GM23338 (cell line): ENCODE data around the gene GLB1L. TPM values are rescaled to one million over a fixed set of nuclear protein-coding genes. Genes with fewer than 3 reads are reported as not detected.

Source experiments
- ATAC-seq: fragments of 200-7000 bp; cut with Tn5 transposase; 3 replicates; pipeline ENCODE4 v1.9.1; 2020
- DNase-seq: peaks from one replicate; pipeline ENCODE4 v3.0.0-alpha.2; 2015; ENCODE audit warnings: low spot score
- H2AFZ ChIP-seq: fragments of 200-600 bp; sonication (generic); 2 replicates; pipeline ENCODE4 v1.8.0; 2016; ENCODE audit warnings: antibody characterized with exemption, mild to moderate bottlenecking, moderate library complexity
- H3F3A ChIP-seq: fragments of 200-600 bp; sonication (generic); replicated peaks from 2 replicates; pipeline ENCODE4 v1.8.0; 2017; ENCODE audit warnings: antibody characterized with exemption, mixed run types, low read depth
- H3K27ac ChIP-seq: fragments of 200-600 bp; sonication (generic); 2 replicates; pipeline ENCODE4 v1.6.1; 2016; ENCODE audit warnings: low read depth
- H3K27me3 ChIP-seq: fragments of 200-600 bp; sonication (generic); 2 replicates; pipeline ENCODE4 v1.8.0; 2016; ENCODE audit warnings: mild to moderate bottlenecking, mixed run types, moderate library complexity; ENCODE audit not compliant: insufficient read depth
- H3K36me3 ChIP-seq: fragments of 200-600 bp; sonication (generic); 2 replicates; pipeline ENCODE4 v1.8.0; 2016; ENCODE audit warnings: mild to moderate bottlenecking; ENCODE audit not compliant: insufficient read depth
- H3K4me1 ChIP-seq: fragments of 200-600 bp; sonication (generic); 2 replicates; pipeline ENCODE4 v1.8.0; 2016; ENCODE audit warnings: mild to moderate bottlenecking, moderate library complexity; ENCODE audit not compliant: insufficient read depth
- H3K4me2 ChIP-seq: fragments of 200-600 bp; sonication (generic); 2 replicates; pipeline ENCODE4 v1.7.1; 2017; ENCODE audit warnings: mixed run types
- H3K4me3 ChIP-seq: fragments of 200-600 bp; sonication (generic); 2 replicates; pipeline ENCODE4 v1.6.1; 2016; ENCODE audit warnings: mixed run types
- H3K79me2 ChIP-seq: fragments of 200-600 bp; sonication (generic); replicated peaks from 2 replicates; pipeline ENCODE4 v1.8.0; 2017; ENCODE audit warnings: mild to moderate bottlenecking; ENCODE audit not compliant: insufficient read depth
- H3K9me2 ChIP-seq: fragments of 200-600 bp; sonication (generic); 2 replicates; pipeline ENCODE4 v1.8.0; 2017; ENCODE audit not compliant: insufficient read depth
- H4K20me1 ChIP-seq: fragments of 200-600 bp; sonication (generic); replicated peaks from 2 replicates; pipeline ENCODE4 v1.8.0; 2017; ENCODE audit warnings: mild to moderate bottlenecking; ENCODE audit not compliant: insufficient read depth
- H3K27ac Mint-ChIP-seq: 2 replicates; pipeline ENCODE4 v1.8.0; 2020; ENCODE audit warnings: inconsistent platforms, mild to moderate bottlenecking, moderate library complexity, mixed read lengths
- H3K27me3 Mint-ChIP-seq: 3 replicates; pipeline ENCODE4 v1.8.0; 2022; ENCODE audit warnings: low read depth, mild to moderate bottlenecking, moderate library complexity, mixed read lengths, inconsistent platforms; ENCODE audit not compliant: insufficient read depth, poor library complexity
- H3K36me3 Mint-ChIP-seq: 3 replicates; pipeline ENCODE4 v1.8.0; 2021; ENCODE audit warnings: low read depth, mild to moderate bottlenecking, inconsistent platforms, moderate library complexity, mixed read lengths
- H3K4me1 Mint-ChIP-seq: 3 replicates; pipeline ENCODE4 v1.8.0; 2020; ENCODE audit warnings: mild to moderate bottlenecking, inconsistent platforms, mixed read lengths
- H3K4me3 Mint-ChIP-seq: 3 replicates; pipeline ENCODE4 v1.8.0; 2021; ENCODE audit warnings: moderate library complexity, mild to moderate bottlenecking, inconsistent platforms, mixed read lengths
- H3K9me3 Mint-ChIP-seq: 3 replicates; pipeline ENCODE4 v1.8.0; 2020; ENCODE audit warnings: moderate library complexity, mild to moderate bottlenecking, inconsistent platforms, mixed read lengths
- CREB1 ChIP-seq: fragments of 250-450 bp; sonication (Bioruptor Pico); IDR thresholded peaks from 2 replicates; pipeline ENCODE4 v1.5.0; 2020; ENCODE audit warnings: low read depth, mild to moderate bottlenecking, moderate library complexity
- EZH2 ChIP-seq: fragments of 200-600 bp; sonication (generic); IDR thresholded peaks from one replicate; pipeline ENCODE4 v1.8.0; 2017; ENCODE audit warnings: antibody characterized with exemption, mild to moderate bottlenecking, low read depth; ENCODE audit not compliant: unreplicated experiment
- REST ChIP-seq: IDR thresholded peaks from one replicate; pipeline ENCODE4 v1.6.1; 2018; ENCODE audit warnings: antibody characterized with exemption; ENCODE audit not compliant: unreplicated experiment
- STAT1 ChIP-seq: IDR thresholded peaks from one replicate; pipeline ENCODE4 v1.6.1; 2016; ENCODE audit warnings: antibody characterized with exemption; ENCODE audit not compliant: unreplicated experiment
- ZNF462 ChIP-seq: fragments of 250-450 bp; sonication (Bioruptor Pico); IDR thresholded peaks from 2 replicates; pipeline ENCODE4 v1.5.0; 2020; ENCODE audit warnings: mild to moderate bottlenecking, moderate library complexity
- polyA plus RNA-seq: library from polyadenylated mRNA; unstranded; fragments of >200 nt; fragmentation: Nextera tagmentation; extraction: Ambion mirVana; gene quantifications from 2 replicates; pipeline ENCODE4 v1.2.1, GENCODE V29; 2016
- total RNA-seq: library from RNA; depleted of rRNA; stranded (reverse); fragments of >200 nt; shearing (Covaris generic); gene quantifications from 2 replicates; pipeline ENCODE4 v1.2.3, GENCODE V29; 2014

Gene GLB1L
- total and polyA plus RNA-seq, 2 experiments from 2014 or later: 1.7 to 5.4 TPM

- Mint-ChIP-seq H3K9me3 (no peaks in the 10 kb centered on the region), H3K27ac (peak overlapping the region; percentile 95), H3K4me3 (peak overlapping the region; percentile 90), H3K36me3 (peaks cover 42% of the 10 kb centered on the region), H3K4me1 (peaks cover 21% of the 10 kb centered on the region), H3K27me3 (peaks cover 15% of the 10 kb centered on the region)
- peak overlapping the region; percentile 90 for H3K4me2 ChIP-seq
- H3K27me3 ChIP-seq: no peaks in the 10 kb centered on the region
- DNase-seq: peak; percentile 85
- ATAC-seq: peak; percentile 81
- H4K20me1 ChIP-seq: no peaks in the 10 kb centered on the region; the same call in 1 of the 2 replicates
- H3K9me2 ChIP-seq: no peaks in the 10 kb centered on the region
- peak overlapping the region; percentile 81 for H3K4me3 ChIP-seq
- peak overlapping the region; percentile 81; the same call in 1 of the 2 replicates for H2AFZ ChIP-seq
- H3K36me3 ChIP-seq: peaks cover 5% of the 10 kb centered on the region; the same call in 1 of the 2 replicates
- TF ChIP-seq EZH2 (no peak), ZNF462 (no peak), CREB1 (CRISPR knock-in tag) (no peak), REST (peak; percentile 71), STAT1 (no peak)
- peaks cover 9% of the 10 kb centered on the region; the same call in 1 of the 2 replicates for H3F3A ChIP-seq
- H3K27ac ChIP-seq: no peak overlapping the region
- H3K79me2 ChIP-seq: no peaks in the 10 kb centered on the region
- peaks cover 17% of the 10 kb centered on the region for H3K4me1 ChIP-seq
These were observed 27.0 kb downstream of the GLB1L start for GRCh38 chr2:219218217-219218731.
